Cerebellar nuclear complex (tissue), 1 donor: Measurements from ENCODE around the gene WNT7A.
"Not testable (repeated sequence)": the region's sequence is repeated elsewhere in the genome, so short reads cannot be mapped to it uniquely, and the experiment has no call there.

Experiments
- DNase-seq, 2 experiments: peaks; one replicate each; lab custom pipeline; 2025; lab: John Stamatoyannopoulos, UW

Gene WNT7A

DNA sequence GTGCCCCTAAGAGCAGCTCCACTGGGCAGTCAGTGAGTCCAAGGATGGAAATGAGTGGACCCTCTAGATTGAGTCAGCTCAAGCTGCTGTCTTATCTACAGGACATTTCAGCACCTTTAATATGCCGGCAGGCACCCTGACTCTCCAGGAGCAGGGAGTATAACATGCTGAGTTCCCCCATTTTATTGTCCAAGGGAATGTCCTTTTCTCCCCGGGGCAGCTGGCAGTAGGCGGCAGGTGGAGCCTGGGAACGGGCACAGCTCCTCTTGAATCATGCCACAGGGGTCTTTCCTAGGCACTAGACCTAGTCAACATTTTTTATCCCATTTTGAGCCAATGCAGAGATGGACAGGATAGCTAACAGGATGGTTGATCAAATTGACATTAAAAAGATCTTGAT lies 14.8 kb downstream of the WNT7A start:
- DNase-seq = no peak

DNA sequence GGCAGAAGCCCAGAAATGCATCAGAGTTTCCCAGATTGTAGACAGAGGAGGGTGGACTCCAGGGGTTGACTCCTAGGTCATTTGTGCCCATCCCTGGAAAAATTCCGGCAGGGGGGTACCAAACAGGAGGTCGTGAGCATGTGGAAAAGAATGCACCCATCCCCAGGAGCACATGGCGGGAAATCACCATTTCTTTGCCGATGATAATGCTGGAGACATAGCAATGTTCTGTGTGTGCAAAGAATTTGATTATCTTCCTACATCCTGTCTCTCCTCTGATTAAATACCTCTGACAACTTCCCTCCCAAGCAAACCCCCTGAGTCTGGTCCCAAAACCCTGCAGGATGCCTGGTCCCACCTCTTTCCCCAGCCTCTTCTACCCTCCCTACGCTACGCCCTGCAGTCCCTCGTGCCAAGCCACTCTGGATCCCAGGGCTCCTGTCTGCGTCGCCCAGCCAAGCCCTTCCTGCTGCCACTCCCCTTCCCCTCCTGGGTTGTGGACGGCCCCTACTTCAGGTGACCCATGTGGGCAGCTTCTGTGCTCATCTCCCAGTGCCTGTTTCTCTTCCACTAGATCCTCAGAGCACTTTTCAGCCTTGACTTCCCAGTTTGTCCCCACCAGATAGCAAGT lies 15.8 kb downstream of the WNT7A start:
- DNase-seq = no peak

DNA sequence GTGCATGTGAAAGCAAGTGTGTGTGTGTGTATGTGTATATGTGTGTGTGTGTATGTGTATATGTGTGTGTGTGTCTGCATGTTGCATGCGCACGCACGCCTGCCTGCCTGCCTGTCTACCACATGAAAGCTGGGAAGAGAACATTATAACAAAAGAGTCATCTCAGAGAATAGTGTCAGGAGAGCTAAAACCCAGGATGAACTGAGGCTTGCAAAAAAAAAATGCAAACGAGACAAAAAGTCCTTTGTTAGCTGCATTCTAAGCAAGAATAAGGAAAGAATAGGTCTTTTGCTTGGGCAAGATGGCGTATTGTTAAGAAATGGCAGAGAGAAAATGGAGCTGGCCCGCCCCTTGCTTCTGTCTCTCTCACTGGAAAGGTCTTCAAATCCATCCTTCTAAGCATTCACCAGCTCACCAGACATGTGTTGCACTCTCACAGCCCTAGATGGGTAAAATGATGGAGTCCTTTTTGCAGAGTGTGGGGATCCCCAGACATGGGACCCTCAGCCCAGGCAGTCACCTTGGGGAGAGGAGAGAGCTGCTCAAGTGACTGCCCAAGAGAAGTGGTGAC lies 16.4 kb downstream of the WNT7A start:
- no peak for DNase-seq

DNA sequence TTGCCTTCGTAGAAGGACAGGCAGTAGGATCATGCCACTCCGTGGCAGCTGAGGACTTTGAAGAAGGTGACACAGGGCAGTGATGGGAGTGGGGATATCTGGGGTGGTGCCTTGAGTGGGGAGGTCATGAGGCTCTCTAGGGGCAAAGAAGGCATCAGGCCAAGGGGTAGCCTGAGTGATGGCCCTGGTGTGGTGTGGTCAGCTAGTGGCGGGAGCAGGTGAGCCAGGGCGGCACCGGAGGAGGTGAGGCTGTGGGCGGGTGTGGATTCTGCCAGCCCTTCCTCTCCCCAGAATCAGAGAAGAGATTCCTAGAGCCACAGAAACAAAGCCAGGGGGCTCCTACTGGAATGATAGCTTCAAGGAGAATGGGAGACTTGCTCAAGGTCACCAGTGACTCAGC lies 18.4 kb downstream of the WNT7A start:
- DNase-seq = no peak

DNA sequence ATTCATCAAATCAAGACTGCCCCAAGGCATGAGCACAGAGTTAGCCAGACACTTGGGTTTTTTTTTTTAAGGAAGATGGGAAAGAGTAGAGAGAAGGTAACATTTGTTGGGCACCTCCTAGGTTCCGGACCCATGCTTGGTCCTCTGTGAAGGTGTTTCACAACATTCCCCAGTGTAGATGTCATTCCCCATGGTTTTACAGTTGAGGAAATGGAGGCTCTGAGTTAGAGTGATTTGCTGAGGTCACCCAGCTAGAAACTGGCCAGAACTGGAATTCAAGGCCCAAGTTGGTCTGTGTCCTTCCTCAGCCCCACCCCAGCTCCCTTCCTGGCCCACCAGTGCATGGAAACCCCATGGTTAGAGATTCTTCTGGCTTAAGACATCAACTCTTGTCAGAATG lies 19.9 kb downstream of the WNT7A start:
- no peak for DNase-seq

DNA sequence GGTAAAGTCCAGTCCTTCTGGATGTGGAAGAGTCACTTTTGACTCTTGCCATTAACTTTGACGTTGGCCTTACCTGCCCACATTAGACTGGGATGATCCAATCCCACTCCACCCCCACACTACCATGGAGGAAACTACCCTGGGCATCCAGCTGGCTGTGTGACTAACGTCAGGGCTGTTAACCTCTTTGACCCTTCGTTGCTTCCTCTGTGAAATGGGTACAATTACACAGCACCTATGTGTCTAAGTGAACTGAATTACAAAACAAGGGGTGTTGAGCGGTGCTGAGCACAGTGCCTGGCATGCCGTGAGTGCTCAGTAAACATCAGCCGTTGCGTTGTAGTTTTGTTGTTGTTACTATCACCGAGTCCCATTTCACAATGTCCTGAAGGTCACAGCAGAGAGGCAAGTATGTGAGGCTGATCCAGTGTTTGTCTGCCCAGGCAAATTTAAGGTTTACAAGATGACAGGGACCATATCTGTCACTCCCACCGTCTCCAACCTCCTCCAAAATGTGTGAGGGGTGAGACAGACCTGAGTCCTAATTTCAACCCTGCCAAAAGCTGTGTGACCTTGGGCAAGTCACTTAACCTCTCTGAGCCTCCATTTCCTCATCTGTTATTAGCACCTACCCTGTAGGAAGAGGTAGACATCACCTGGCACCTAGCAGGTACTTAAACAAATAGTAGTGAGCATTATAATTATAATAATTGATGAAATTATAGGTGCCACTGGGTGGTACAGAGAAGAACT lies 20.9 kb downstream of the WNT7A start:
- no peak for DNase-seq

DNA sequence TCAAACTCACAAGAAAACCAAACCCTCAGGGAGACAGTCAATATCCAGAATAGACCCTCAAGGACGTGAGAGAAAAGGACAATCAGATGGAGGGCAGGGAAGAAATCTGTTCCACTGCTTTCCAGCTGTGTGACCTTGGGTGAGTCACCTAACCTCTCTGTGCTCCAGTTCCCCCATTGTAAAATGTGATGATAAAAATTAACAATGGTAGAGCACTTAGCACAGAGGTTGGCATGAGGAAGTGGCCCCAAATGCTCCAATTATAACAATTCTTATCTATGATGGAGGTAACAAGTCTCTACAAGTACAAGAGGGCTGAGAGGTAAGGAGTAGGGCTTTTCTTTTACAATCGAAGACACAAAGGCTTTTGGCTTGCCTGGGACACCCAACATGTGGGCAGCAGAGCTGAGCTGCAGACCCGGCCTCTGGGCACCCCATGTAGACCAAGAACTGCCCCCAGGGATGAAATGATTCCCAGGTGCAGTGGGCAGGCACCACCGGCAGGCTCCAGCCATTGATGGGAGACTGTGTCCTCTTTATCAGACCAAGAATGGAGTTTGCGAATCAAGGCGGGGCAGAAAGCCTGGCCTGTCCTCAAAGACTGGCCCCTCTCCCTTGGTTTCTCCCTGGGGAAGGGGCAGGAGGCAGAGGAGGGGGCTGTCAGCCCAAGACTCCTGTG lies 22.0 kb downstream of the WNT7A start:
- no peak for DNase-seq

DNA sequence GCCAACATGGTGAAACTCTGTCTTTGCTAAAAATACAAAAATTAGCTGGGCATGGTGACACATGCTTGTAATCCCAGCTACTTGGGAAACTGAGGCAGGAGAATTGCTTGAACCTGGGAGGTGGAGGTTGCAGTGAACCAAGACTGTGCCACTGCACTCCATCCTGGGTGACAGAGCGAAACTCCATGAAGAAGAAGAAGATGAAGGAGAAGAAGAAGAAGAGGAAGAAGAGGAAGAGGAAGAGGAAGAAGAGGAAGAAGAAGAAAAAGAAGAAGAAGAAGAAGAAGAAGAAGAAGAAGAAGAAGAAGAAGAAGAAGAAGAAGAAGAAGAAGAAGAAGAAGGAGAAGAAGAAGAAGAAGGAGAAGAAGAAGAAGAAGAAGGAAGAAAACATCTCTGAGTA lies 23.2 kb downstream of the WNT7A start:
- DNase-seq = not testable (repeated sequence)

DNA sequence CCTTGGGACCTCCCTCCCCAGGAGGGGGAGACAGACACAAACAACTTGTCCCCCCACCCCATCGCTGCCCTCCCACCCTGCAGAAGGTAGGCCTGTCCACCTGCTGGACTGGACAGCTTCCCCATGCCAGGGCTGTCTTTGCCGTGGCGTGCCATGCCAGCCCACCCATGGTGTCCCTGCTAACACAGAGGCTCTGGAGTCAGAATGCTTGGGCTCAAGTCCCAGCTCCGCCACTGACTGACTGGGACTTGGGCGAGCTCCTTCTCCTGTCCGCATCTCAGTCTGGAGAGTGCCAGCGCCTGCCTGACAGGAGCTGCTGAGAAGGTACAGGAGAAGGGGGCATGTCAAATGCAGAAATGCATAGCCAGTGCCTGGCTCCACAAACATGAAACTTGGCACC lies 23.9 kb downstream of the WNT7A start:
- DNase-seq = no peak

DNA sequence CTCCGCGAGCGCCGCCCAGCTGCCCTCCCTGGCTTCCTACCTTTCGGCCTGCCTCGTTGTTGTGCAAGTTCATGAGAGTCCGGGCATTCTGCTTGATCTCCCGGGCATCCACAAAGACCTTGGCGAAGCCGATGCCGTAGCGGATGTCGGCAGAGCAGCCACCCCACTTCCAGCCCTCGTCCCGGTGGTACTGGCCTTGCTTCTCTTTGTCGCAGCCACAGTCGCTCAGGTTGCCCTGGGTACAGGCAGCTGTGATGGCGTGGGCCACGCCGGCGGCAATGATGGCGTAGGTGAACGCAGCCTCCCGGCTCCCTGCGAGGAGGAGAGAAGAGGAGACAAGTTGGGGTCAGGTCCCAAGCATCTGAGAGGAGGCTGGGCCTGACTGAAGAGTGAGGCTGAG lies 25.4 kb downstream of the WNT7A start:
- DNase-seq = no peak

DNA sequence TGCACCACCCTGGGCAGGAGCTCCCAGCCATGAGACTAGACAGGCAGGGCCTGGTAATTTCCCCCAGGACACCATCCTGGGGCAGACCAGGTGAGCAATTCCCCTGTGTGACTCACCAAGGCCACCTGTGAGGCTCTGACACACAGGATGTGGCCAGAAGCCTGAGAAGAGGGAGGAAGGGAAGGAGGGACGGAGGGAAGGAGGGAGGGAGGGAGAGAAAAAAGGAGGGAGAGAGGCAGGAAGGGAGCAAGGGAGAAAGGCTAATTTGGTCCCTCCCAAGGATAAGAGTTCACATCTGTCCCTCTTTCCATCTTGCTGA lies 25.9 kb downstream of the WNT7A start:
- no peak for DNase-seq

DNA sequence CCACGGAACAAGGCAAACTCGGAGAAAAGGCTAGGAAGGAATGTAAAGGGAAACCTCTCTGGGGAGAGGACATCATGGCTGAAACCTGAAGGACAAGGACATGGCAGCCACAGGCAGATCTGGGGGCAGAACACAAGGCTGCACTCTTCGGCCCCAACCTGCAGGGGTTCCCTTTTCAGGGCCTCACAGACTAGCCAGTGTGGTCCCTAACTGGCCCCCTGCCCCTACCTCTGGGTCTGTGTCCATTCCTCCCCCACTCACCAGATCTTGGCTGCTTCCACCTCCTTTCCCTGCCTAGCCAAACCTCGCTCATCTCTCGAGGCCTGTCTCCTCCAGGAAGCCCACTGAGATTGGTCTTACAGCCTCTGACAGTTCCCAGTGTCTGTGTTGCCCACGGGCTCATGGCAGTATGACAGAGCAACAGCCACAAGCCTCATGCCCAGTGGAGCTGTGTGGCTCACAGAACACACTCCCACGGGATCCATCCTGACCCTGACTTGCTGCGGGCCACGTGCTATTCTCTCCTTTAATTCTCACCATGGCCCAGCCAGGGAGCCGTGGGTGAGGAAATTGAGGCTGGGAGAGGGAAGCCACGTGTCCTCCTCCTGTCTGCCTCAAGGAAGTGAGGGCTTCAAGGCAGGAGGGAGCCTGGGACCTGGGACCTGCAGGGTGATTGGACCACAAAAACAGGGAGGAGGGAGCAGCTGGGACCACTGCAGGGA lies 26.5 kb downstream of the WNT7A start:
- no peak for DNase-seq

DNA sequence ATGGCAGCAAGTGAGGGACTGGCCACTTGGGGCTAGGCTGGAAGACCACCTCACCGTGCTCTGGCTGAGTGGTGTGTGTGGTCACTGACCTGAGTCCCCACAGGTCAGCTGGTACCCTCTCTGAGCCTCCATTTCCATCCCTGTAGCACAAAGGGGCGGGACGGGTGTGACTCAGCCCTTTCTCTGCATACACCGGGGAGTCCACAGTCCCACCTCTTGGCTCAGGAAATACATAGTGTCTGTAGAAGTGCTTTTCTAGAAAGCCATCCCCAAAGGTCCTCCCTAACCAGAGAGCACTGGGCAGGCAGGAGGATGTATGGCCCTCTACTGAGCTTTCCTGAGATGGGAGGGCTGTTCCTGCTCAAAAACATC lies 27.2 kb downstream of the WNT7A start:
- DNase-seq = no peak

DNA sequence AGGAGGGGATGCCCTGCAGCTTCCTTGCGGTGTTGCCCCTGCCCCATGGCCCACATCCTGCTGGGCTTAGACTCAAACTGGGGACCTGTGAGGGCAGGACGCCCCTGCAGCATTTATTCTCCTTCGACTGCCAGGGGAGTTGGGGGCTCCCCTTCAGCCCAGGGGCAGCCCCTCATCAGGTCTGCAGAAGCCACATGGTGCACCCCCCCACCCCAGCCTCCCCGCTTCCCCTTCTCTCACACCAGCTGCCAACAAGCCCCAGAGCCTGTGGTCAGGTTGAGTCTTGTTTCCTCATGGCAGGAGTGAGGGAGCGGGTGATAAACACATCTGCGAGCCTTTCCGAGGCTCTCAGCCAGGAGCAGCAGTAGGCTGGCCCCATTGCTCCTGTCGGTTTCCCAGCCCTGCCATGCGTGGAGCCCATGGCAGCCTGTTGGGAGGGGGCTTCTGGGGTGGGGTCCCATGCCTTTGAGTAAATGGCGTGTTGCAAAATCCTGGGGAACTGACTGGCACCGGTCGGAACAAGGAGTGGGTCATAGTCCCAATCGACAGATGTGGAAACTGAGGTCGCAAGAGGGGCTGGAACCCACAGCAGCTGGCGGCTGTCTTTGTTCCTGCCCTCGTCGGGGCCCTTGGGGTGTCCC lies 27.8 kb downstream of the WNT7A start:
- no peak for DNase-seq

DNA sequence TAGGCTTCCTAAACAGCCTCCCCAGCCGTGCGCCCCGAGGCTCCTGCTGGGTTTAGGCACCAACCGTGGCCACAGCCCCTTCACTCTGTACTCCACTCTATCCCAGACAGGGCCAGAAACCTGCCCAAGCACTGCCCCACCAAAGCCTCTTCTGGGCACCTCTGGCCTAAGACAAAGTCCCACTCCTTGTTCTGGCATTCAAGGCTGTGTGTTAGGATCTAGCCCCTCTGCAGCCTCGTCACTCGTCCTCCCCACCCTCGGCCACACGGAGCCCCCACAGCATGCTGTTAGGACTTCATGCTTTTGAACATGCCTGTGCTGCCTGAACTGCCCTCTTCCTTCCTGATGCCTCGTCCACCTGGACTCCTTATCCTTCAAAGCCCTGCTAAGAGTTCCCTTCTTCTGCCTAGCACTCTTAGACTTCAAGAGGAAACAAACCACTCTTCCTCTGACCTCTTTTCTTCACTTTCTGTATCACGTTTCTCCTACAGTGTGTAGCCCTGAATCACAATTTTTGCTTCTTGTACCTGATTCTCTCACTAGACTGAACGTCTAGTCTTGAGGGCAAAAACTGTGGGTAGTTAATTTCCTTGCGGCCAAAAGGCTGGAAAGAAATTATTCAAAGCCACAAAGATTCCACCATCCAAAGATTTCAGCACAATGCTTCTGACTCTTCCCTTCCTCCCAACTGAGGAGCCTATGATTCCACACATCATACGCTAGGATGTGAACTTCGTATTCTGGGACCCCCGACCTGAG lies 28.6 kb downstream of the WNT7A start:
- DNase-seq = no peak

DNA sequence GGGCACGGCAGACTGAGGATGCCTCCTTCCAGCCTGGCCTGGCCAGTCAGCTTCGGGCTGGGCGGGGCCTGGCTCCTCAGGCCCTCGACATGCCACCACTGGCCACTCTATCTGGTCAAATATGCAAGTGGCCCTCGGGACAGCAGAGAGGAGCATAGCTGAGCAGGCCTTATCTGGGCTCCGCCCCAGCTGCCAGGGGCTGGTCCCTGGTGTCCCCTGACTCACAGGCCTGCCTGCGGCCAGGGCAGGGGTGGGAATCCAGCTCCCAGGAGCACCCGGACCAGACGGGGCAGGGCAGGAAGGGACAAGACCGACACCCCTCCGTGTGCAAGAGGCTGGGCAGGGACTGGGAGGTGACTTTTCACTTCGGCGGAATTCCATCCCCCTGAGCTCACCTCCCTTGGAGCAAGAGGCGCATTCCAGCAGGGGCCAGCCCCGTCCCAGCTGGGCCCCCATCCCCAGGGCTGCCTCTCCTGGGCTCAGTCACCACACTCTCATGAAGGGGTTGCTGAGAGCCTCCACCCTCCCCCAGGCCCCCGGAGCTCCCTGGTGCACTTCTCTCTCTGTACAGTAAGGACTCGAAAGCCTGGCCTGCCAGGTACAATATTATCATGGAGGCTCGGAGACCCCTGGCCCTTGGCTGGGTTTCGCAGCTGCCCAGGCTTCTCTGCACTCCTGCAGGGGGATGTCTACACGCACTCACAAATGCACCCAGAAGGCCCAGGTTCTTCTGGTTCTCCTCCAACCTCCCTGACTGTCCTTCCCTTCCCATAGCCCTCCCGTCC lies 29.5 kb downstream of the WNT7A start:
- no peak for DNase-seq

DNA sequence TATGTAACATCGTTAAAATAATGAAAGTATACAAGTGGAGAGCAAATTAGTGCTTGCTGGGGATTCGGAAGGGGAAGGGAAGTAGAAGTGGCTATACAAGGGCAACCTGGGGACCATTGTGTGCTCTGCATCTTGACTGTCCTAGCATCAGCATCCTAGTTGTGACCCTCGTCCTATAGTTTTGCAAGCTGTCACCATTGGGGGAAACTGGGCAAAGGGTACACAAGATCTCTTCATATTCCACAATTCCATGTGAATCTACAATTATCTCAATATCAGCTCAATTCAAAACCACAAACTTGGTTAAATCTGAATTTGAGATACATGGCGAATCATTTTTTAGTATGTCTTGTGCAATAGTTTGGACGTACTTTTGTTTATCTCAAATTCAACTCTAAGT lies 30.9 kb downstream of the WNT7A start:
- no peak for DNase-seq

DNA sequence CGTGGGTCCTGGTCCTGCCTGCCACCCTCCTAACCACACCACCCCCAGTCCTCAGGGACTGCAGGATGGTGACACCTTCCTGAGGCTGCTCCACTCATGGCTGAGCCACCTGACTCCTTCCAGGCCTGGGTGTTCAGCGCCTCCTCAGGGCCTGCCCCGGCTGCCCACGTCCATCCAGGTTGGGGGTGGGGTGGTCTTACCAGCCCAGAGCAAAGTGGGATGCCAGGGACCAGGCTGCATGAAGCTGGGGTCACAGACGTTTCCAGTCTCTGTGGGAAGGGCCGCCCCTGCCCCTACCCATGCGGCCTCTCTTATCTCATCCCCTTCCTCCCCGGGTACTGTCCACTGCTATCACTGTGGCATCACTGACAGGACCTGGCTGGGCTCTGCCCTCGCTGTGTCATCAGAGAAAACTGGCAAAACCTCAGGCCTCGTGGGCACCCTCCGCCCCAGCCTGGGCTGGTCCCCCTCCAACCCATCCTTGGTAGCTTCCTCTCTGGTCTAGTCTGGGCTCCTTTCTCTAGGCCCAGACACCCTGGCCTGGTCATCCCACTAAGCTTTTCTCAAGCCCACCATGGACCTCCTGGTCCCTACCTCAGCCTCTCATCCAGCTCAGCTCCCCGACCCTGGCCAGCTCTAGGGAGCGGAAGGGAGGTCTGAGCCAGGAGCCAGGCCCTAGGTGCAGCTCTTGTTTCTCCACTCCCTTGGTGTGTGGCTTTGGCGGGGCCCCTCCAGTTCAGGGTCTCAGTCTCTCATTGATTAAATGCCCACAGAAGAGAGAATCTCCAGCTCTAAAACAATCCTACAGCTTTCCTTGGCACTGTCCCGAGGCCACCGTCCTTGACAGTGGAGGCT lies 32.9 kb downstream of the WNT7A start:
- no peak for DNase-seq

DNA sequence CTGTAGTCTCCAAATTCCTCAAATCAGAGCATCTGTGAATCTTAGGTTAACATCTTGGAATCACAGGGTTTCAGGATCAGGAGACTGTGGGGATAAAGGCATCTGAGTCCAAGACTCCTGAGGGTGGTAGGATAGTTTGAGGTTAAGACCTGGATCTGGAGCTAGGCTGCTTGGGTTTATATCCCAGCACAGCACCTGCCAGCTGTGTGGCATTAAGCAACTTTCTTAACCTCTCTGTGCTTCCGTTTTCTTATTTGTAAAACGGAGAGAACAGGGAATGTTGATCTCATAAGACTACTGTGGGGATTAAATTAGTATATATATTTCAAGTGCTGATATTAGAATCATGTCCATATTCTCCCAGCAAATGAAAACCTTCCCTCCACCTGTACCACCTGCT lies 33.6 kb downstream of the WNT7A start:
- DNase-seq = no peak

DNA sequence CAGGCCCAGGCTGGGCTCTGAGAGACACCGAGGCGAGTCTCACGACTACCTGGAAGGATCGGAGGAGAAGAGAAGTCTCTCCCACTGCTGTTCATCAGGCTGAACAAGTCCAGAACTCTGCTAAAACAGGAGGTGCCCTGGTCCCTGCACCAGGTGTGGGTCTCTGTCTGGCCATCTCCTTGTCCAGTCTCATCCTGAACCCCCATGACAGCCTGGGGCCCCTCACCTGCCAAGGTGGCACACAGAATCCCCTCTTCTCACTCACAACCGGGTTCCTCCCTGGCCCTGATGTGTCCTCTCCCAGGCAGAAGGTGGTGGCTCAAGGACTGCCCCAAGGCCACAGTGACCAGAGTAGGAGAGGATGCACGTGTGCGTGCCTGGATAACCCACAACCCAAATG lies 34.1 kb downstream of the WNT7A start:
- no peak for DNase-seq
